HFFc6 (cell line): ENCODE data around the gene POC1B. TPM values are rescaled to one million over a fixed set of nuclear protein-coding genes. Genes with fewer than 3 reads are reported as not detected.

Experiments
- DNase-seq: peaks from one replicate; pipeline ENCODE4 v3.0.0-alpha.2; 2018
- H3K27ac Mint-ChIP-seq: 2 replicates; pipeline ENCODE4 v1.8.0; 2020; ENCODE audit warnings: mild to moderate bottlenecking, mixed read lengths
- H3K27me3 Mint-ChIP-seq: 2 replicates; pipeline ENCODE4 v1.8.0; 2021; ENCODE audit warnings: mild to moderate bottlenecking, moderate library complexity, mixed read lengths; ENCODE audit not compliant: insufficient read depth
- H3K36me3 Mint-ChIP-seq: 2 replicates; pipeline ENCODE4 v1.8.0; 2021; ENCODE audit warnings: low read depth, mixed read lengths
- H3K4me1 Mint-ChIP-seq: 2 replicates; pipeline ENCODE4 v1.8.0; 2020; ENCODE audit warnings: low read depth, mixed read lengths
- H3K4me3 Mint-ChIP-seq: 2 replicates; pipeline ENCODE4 v1.8.0; 2020; ENCODE audit warnings: mild to moderate bottlenecking, moderate library complexity, mixed read lengths
- H3K9me3 Mint-ChIP-seq: 2 replicates; pipeline ENCODE4 v1.8.0; 2020; ENCODE audit warnings: mild to moderate bottlenecking, mixed read lengths
- CTCF ChIP-seq: fragments of 200-600 bp; sonication (generic); IDR thresholded peaks from 2 replicates; pipeline ENCODE4 v1.5.0; 2021; ENCODE audit warnings: antibody characterized with exemption, mild to moderate bottlenecking
- total RNA-seq, 6 experiments: library from RNA; stranded (reverse); fragmentation: NEBNext Ultra II Directional; extraction: Animal tissue kit (Norgen Biotek cat#: 25700); gene quantifications; 2 replicates in 1 of 6; 3 replicates in 5 of 6; pipeline ENCODE4 v1.2.3, GENCODE V29; 2021

Gene POC1B
- total RNA-seq, 6 experiments from 2014 or later, result 10.4 to 12.6 (median 11.1) TPM

GRCh38 chr12:89391726-89392336 lies 134.0 kb downstream of the POC1B start:
- no peak for TF ChIP-seq CTCF
- peaks cover 28% of the 10 kb centered on the region for H3K4me1 Mint-ChIP-seq
- no peaks in the 10 kb centered on the region for H3K9me3 Mint-ChIP-seq
- no peaks in the 10 kb centered on the region; the same call in 1 of the 2 replicates for H3K27me3 Mint-ChIP-seq
- no peaks in the 10 kb centered on the region for H3K36me3 Mint-ChIP-seq
- peak overlapping the region; percentile 50; the same call in 1 of the 2 replicates for H3K27ac Mint-ChIP-seq
- no peak for DNase-seq
- H3K4me3 Mint-ChIP-seq, result no peak overlapping the region

- H3K9me3 Mint-ChIP-seq, result no peaks in the 10 kb centered on the region
- H3K4me1 Mint-ChIP-seq, result peaks cover 28% of the 10 kb centered on the region
- H3K27ac Mint-ChIP-seq, result peak overlapping the region; percentile 50
- H3K27me3 Mint-ChIP-seq, result no peaks in the 10 kb centered on the region; the same call in 1 of the 2 replicates
- DNase-seq, result peak; percentile 68
- no peaks in the 10 kb centered on the region for H3K36me3 Mint-ChIP-seq
- peak overlapping the region; percentile 0; the same call in 1 of the 2 replicates for H3K4me3 Mint-ChIP-seq
- no peak for TF ChIP-seq CTCF
These were observed 134.8 kb downstream of the POC1B start for GRCh38 chr12:89390802-89391673.

GRCh38 chr12:89389755-89390661 lies 135.8 kb downstream of the POC1B start:
- no peaks in the 10 kb centered on the region; the same call in 1 of the 2 replicates for H3K27me3 Mint-ChIP-seq
- peaks cover 31% of the 10 kb centered on the region for H3K4me1 Mint-ChIP-seq
- H3K9me3 Mint-ChIP-seq, result no peaks in the 10 kb centered on the region
- no peak overlapping the region for H3K4me3 Mint-ChIP-seq
- peak overlapping the region; percentile 50 for H3K27ac Mint-ChIP-seq
- no peaks in the 10 kb centered on the region for H3K36me3 Mint-ChIP-seq
- TF ChIP-seq CTCF, result no peak
- no peak for DNase-seq

GRCh38 chr12:89386138-89386537 lies 139.7 kb downstream of the POC1B start:
- no peaks in the 10 kb centered on the region for H3K9me3 Mint-ChIP-seq
- no peak for TF ChIP-seq CTCF
- no peak for DNase-seq
- H3K27me3 Mint-ChIP-seq, result no peaks in the 10 kb centered on the region; the same call in 1 of the 2 replicates
- H3K27ac Mint-ChIP-seq, result no peak overlapping the region
- H3K36me3 Mint-ChIP-seq, result no peaks in the 10 kb centered on the region
- H3K4me1 Mint-ChIP-seq, result peaks cover 47% of the 10 kb centered on the region
- no peak overlapping the region for H3K4me3 Mint-ChIP-seq

- DNase-seq, result no peak
These were observed 141.0 kb downstream of the POC1B start for GRCh38 chr12:89384807-89385206.

More at GRCh38 chr12:89384807-89385206, 141.0 kb downstream of the POC1B start:
- Mint-ChIP-seq H3K9me3 (no peaks in the 10 kb centered on the region), H3K27me3 (no peaks in the 10 kb centered on the region), H3K27ac (peak overlapping the region; percentile 80), H3K4me3 (peak overlapping the region; percentile 69), H3K4me1 (peaks cover 34% of the 10 kb centered on the region), H3K36me3 (no peaks in the 10 kb centered on the region)
- no peak for TF ChIP-seq CTCF
